GM19043 (cell line): ENCODE measurements around the gene ITGA11.

Source experiments
- ATAC-seq: cut with Tn5 transposase; IDR thresholded peaks from one replicate; pipeline ENCODE4 v1.9.1; 2021; ENCODE audit warnings: low read depth; ENCODE audit not compliant: unreplicated experiment

The ITGA11 gene, protein sequence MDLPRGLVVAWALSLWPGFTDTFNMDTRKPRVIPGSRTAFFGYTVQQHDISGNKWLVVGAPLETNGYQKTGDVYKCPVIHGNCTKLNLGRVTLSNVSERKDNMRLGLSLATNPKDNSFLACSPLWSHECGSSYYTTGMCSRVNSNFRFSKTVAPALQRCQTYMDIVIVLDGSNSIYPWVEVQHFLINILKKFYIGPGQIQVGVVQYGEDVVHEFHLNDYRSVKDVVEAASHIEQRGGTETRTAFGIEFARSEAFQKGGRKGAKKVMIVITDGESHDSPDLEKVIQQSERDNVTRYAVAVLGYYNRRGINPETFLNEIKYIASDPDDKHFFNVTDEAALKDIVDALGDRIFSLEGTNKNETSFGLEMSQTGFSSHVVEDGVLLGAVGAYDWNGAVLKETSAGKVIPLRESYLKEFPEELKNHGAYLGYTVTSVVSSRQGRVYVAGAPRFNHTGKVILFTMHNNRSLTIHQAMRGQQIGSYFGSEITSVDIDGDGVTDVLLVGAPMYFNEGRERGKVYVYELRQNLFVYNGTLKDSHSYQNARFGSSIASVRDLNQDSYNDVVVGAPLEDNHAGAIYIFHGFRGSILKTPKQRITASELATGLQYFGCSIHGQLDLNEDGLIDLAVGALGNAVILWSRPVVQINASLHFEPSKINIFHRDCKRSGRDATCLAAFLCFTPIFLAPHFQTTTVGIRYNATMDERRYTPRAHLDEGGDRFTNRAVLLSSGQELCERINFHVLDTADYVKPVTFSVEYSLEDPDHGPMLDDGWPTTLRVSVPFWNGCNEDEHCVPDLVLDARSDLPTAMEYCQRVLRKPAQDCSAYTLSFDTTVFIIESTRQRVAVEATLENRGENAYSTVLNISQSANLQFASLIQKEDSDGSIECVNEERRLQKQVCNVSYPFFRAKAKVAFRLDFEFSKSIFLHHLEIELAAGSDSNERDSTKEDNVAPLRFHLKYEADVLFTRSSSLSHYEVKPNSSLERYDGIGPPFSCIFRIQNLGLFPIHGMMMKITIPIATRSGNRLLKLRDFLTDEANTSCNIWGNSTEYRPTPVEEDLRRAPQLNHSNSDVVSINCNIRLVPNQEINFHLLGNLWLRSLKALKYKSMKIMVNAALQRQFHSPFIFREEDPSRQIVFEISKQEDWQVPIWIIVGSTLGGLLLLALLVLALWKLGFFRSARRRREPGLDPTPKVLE

DNA sequence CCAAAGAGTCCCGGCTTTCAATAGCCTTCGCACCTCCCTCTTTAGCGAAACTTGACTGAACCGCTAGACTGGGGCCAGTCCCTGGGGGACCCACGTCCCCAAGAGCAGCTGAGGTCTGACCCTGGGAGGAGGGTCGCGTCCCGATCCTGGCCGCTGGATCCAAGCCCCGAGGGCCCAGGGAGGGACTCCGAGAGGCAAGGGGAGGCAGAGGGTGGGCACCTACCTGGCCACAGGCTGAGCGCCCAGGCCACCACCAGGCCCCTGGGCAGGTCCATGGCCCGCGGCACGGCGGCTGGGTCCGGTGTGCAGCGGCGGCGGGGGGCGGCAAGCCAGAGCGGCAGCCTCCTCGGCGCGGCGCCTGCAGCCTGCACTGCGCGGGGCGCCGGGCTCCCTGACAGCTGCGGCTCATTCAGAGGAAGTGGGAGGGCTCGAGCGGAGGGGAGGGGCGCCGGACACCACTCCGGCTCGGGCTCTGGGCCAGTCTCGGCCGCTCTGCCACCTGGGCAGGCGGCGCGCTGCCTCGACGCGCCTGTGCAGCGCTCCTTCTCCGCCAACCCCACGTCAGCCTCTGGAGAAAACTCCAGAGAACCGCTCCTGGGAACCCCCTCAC is at the start of gene ITGA11:
Gene ITGA11 (minus strand): TSS at position 372 of the 610 bp plus-strand sequence. CDS start 97 bp downstream, at position 275.
- no peak for ATAC-seq

- ATAC-seq: no peak
Measured at GRCh38 chr15:68481321-68481720, 49.4 kb upstream of the ITGA11 start.

GRCh38 chr15:68480296-68480695 is 48.3 kb upstream of the ITGA11 start:
- ATAC-seq: no peak

DNA sequence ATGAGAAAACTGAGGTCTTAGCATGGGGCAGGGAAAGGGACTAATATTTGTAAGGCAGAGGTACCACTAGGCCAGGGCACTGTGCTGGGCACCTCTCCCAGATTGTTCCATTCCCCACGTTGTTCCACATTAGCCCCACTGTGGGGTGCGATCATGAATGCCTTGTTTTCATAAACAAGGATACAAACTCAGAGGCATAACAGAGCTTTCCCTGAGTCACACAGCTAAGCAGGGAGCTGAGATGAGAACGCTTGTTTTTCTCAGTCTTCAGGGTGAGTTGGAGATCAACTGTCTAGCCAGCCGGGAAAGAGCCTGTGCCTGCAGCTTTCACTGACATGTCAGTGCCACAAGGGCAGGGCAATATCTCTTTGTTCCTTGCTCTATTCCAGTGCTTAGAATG is 47.9 kb upstream of the ITGA11 start:
- no peak for ATAC-seq

- no peak for ATAC-seq
Measured at GRCh38 chr15:68479406-68479805, 47.4 kb upstream of the ITGA11 start.

- ATAC-seq: no peak
Measured at GRCh38 chr15:68478853-68479252, 46.9 kb upstream of the ITGA11 start.

GRCh38 chr15:68475449-68475848 is 43.5 kb upstream of the ITGA11 start:
- ATAC-seq: no peak

- no peak for ATAC-seq
Measured at GRCh38 chr15:68471541-68471940, 39.6 kb upstream of the ITGA11 start.

DNA sequence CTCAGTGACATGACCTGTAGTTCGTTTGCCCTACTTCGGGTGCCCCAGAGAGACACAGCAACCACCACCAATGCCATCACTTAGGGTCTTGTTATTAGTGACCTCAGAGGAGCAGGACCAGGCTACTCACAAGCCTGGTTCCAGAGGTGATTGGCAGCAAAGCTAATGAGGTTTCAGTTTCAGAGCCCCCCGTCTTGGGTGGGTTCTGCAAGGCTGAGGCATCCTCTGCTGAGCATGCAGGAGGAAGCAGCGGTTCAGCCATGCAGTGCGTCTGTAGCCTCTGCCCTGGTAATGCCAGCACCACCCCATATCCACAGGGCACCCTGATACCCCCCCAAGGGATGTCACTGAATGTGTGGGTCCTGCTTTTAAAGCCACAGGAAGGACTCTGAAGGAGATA is 39.0 kb upstream of the ITGA11 start:
- ATAC-seq: no peak

DNA sequence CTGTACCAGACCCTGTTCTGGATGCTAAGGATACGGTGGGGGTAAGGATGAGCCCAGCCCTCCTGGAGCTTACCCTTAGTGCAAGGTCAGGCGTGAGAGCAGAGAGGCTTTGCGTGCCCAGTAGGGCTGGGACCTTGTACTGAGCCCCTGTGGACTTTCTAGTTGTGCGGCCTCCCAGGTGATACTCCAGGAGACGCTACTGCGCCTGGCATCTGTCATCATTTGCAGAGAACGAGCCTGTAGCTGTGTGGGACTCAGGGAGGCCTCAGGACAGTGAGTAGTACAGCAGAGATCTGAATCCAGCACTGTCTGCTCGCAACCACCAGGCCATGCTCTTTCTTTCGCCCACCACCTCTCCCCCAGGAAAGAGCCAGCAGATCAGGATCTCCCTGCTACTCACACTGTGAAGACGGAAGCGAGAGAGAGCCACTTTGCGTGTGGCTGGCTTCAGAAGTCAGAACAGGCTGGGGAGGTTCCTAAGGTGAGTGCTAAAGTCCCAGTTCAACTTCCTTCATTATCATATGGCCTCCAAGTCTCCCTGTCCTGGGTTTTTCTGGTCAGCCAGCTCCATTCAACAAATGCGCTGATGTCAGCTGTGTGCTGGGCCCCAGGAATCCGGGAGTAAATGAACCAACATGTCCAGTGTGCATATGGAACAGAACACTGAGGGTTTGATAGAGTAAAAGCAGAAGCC is 38.2 kb upstream of the ITGA11 start:
- no peak for ATAC-seq

DNA sequence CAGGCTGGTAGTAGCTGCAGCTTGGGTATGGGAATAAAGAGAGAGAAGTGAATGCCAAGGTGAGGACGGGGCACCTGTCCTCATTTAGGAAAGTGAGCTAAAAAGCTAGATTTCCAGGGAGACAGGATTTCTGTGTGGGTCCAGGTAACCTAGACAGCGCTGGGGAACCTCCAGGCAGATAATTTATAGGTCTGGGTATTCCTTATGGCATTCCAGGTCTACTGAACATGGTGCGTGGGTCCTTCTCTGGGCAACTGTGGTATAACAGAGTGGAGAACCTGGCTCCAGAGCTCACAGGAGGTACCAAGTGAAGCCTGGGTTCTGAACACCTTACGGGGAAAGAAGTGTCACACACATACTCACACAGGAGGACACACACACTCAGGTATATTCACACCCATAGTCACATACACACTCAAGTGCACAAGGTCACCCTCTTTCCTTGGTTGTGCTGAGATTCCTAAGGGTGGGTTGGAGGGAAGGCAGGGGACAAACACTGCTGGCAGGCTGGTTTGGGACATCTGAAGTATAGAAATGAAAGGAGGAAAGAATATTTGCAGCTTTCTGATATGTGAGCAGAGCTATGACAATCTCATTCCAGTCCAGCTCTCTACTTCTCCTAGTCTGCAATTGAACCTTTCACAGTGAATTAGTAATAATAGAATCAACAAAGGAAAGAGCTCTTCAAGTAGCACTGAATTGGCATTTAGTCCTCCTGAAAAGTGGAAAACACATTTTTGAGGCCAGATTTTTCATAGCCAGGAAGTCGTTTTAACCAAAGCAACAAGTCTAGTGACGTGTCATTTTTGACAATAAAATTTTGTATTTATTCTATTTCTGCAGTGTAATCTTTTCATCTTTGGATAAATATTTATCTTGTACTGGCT is 37.4 kb upstream of the ITGA11 start:
- ATAC-seq: no peak

- no peak for ATAC-seq
Measured at GRCh38 chr15:68466876-68467275, 34.9 kb upstream of the ITGA11 start.

DNA sequence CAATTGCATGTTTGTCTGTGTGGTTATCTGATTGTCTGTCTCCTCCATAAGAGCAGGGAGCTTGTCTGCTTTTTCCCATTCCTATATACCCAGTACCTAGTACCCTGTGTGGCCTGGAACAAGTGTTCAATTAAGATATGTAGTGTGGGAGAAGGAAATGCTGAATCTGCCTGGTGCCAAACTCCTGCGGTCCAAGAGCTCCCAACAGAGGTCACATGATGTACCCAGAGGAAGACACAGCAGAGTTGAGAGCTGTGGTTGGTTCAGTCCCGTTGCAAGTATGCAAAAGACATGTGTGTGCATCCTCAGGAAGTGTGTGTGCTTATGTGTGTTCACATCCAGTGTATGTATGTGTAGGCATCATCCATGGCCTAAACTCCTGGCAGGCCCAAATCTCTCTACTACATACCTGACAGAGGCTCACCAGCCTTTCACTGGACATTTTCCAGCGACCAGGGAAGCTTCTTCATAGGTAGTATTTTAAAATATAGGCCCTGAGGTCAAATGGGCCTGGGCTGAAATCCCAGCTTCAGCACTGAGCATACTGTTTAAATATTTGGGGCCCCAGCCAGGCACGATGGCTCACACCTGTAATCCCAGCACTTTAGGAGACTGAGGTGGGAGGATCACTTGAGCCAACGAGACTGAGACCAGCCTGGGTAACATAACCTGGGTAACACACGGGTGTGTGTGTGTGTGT is 34.0 kb upstream of the ITGA11 start:
- ATAC-seq: no peak

DNA sequence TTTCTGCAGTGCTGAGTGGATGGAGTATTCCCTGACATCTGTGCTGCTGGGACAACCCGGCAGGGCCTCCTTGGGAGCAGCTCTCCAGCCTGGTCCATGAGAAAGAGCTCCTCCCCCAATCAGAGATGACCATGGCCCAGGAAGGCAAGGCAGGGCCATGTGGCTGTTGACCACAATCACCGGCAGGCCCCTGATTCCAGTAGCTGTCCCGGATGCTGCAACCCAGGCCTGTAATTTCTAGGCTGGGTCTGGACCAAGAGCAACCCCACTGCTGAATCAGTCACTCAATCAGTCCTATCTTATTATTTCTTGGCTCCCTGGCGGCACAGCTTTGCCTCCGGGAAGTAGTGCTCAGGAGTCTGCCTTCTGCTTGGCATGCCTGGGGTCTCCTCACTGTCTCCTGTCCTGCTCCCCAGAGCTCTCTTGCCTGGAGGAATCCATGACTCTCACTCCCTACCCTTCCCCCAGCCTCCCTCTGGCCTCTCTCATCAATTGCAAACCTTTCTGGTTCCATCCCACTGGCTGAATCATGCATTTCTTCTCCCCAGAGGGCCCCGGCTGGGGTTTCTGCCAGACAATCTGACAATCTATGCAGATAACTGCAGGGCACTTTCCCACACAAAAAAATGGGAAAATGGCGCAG is 32.6 kb upstream of the ITGA11 start:
- no peak for ATAC-seq

GRCh38 chr15:68463996-68464395 is 32.0 kb upstream of the ITGA11 start:
- no peak for ATAC-seq

DNA sequence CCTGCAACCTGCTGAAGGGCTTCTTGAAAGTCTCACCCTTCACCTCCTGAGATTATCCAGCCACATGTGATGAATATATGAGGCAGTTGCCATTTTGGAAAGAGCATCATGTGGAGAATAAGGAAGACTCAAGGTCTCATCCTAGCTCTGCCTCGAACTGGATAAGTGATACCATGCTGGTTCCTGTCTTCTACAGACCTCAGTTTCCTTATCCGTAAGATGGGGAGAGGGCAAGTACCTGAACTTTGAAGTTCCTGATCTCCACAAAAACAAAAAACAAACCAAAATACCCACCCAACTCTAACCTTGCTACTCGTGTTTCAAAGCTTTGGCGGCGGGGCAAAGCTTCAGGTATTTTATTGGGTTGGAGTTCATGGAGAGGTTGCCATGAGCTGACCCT is 31.5 kb upstream of the ITGA11 start:
- no peak for ATAC-seq

DNA sequence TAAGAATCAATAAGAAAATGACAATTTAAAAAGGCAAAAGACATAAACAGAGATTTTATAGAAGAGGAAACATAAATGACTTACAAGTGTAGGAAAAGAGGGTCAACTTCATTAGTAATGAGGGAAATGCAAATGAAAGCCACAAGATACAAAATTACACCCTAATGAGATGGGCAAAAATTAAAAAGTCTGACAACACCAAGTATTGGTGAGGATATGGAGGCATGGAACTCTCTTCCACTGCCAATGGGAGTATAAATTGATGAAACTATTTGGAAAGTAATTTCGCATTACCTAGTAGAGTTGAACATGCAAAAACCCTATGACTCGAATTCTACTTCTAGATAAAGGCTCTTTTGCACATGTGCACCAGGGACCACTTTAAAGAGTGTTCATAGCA is 28.2 kb upstream of the ITGA11 start:
- no peak for ATAC-seq

- ATAC-seq: no peak
Measured at GRCh38 chr15:68450192-68450591, 18.2 kb upstream of the ITGA11 start.
